Transverse colon (tissue), 3 donors: ENCODE results near the gene LGALS3BP.

ENCODE experiments used
- CTCF ChIP-seq, 5 experiments: fragments of 200-600 bp in 3 of 5; fragments of 450-650 bp in 2 of 5; sonication (generic) in 3 of 5; IDR thresholded peaks; 1 replicate in 2 of 5; 2 replicates in 3 of 5; pipeline ENCODE4 v1.5.1; 2016 to 2017; ENCODE audit warnings: antibody characterized with exemption in 5 of 5, inconsistent platforms in 3 of 5, mild to moderate bottlenecking in 2 of 5, moderate library complexity in 1 of 5
- POLR2A ChIP-seq: fragments of 450-650 bp; IDR thresholded peaks from one replicate; pipeline ENCODE4 v1.6.1; 2016; ENCODE audit warnings: antibody characterized with exemption, mild to moderate bottlenecking, moderate library complexity

- TF ChIP-seq POLR2A: no peak
- no peak for TF ChIP-seq CTCF (IDR thresholded peaks at IDR 0.05)
Measured at GRCh38 chr17:78940258-78940657, 39.5 kb downstream of the LGALS3BP start.
